ENCODE data around the gene INAFM1.

The INAFM1 gene

GRCh38 chr19:47264629-47265028 lies 10.1 kb upstream of the INAFM1 start:
- H3K4me3 ChIP-seq (ENCODE audit: low read depth, low read length), result no peak overlapping the region
- TF ChIP-seq CTCF (IDR thresholded peaks at IDR 0.05; ENCODE audit: control insufficient read depth, extremely low read depth, insufficient read depth), result no peak
- no peak for DNase-seq (ENCODE audit: low read depth)

GRCh38 chr19:47266401-47266941 lies 8.2 kb upstream of the INAFM1 start:
- H3K4me3 ChIP-seq (ENCODE audit: low read depth, low read length), result no peak overlapping the region
- no peak for DNase-seq (ENCODE audit: low read depth)
- TF ChIP-seq CTCF (IDR thresholded peaks at IDR 0.05; ENCODE audit: control insufficient read depth, extremely low read depth, insufficient read depth), result no peak

DNA sequence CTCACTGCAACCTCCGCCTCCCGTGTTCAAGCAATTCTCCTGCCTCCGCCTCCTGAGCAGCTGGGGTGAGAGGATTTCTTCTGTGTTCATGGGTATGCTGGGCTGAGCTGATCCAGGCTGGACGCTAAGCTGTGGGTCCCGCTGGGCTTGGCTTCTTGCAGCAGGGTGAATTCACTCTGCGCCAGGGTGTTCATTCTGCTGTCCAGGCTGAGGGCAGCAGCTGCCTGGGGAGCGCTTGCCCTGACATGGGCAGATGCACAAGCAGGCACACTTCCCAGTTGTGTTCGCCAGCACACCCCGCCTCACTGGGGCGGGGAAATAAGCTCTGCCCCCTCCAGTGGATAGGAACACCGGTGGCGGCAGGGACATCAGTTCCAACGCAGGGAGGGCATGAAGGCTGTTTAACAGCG lies 7.3 kb upstream of the INAFM1 start:
- no peak overlapping the region for H3K4me3 ChIP-seq (ENCODE audit: low read depth, low read length)
- no peak for DNase-seq (ENCODE audit: low read depth)
- no peak for TF ChIP-seq CTCF (IDR thresholded peaks at IDR 0.05; ENCODE audit: control insufficient read depth, extremely low read depth, insufficient read depth)

- TF ChIP-seq CTCF (IDR thresholded peaks at IDR 0.05; ENCODE audit: control insufficient read depth, extremely low read depth, insufficient read depth), result no peak
- no peak for DNase-seq (ENCODE audit: low read depth)
These were observed 6.7 kb upstream of the INAFM1 start for GRCh38 chr19:47268028-47268427.

DNA sequence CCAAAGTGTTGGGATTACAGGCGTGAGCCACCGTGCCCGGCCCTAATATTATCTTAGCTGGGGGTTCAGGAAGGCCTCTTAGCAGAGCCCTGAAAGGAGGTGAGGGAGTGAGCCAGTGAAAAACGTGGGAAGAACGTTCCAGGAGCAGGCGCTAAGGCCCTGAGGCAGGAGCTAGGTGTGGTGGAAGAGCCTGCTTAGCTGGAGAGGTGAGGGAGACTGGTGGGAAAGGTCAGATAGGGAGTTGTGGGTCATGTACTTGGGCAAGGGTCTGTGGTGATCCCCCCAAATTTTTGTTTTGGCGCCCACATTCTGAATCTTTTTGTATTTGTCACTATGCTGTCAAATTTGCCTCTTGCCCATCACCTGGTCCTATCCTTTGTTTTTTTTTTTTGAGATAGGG lies 5.1 kb upstream of the INAFM1 start:
- TF ChIP-seq CTCF (IDR thresholded peaks at IDR 0.05; ENCODE audit: control insufficient read depth, extremely low read depth, insufficient read depth), result no peak
- DNase-seq (ENCODE audit: low read depth), result no peak
- no peak overlapping the region for H3K4me3 ChIP-seq (ENCODE audit: low read depth, low read length)

More at GRCh38 chr19:47268028-47268427, 6.7 kb upstream of the INAFM1 start:
- H3K4me3 ChIP-seq (ENCODE audit: low read depth, low read length), result no peak overlapping the region

GRCh38 chr19:47270408-47270807 lies 4.3 kb upstream of the INAFM1 start:
- DNase-seq (ENCODE audit: low read depth), result no peak
- no peak overlapping the region for H3K4me3 ChIP-seq (ENCODE audit: low read depth, low read length)
- TF ChIP-seq CTCF (IDR thresholded peaks at IDR 0.05; ENCODE audit: control insufficient read depth, extremely low read depth, insufficient read depth), result no peak

GRCh38 chr19:47271949-47272348 lies 2.7 kb upstream of the INAFM1 start:
- TF ChIP-seq CTCF (IDR thresholded peaks at IDR 0.05; ENCODE audit: control insufficient read depth, extremely low read depth, insufficient read depth), result no peak
- DNase-seq (ENCODE audit: low read depth), result no peak
- no peak overlapping the region for H3K4me3 ChIP-seq (ENCODE audit: low read depth, low read length)

Data from LNCaP clone FGC (cell line).